Measurements from ENCODE around the gene CDK4. TPM values are rescaled to one million over a fixed set of nuclear protein-coding genes. Genes with fewer than 3 reads are reported as not detected.

The CDK4 gene
- total and polyA plus RNA-seq, 4 donors, result 28.1 to 69.1 (median 38.2) TPM

DNA sequence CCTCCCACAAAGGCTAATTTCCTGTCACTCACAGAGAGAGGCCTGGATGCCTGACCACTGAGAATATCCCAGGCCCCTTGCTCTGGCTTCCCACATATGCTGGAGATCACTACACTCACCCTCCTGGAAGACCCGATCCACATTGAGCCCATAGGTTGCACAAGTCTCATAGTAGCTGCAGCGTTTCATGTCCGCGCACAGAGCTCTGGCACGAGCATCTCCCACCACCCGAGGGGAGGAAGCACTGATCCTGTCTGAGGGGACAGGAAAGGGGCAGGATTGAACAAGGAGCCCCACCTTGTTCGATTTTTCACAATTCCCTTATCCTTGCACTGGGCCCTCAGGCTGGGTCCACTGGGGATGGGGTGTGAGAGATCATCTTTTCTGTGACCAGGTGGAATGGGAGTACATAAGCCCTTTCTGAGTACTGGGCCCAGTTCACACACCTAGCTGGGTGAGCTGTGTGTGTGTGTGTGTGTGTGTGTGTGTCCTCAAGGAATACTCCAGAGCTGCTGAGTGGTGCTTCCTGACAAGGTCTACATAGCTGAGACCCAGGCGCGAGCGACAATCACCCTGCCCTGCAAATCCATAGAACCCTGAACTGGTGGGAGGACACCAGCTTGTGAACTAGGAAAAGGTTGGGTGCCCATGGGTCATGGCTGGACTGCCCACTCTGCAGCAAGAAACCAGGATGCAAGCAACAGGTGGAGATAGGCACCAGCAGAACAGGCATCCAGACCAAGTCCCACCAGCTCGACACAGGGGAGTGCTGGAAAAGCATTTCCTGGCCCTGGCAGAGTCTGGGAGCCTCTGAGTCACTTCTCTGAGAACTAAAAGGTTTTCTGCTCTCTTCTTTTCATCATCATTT is 19.1 kb downstream of the CDK4 start:
- H3K9me3 ChIP-seq (ENCODE audit: control insufficient read depth in 4 of 4, low read length in 3 of 4), result no peaks in the 10 kb centered on the region
- H3K27me3 ChIP-seq (ENCODE audit: control insufficient read depth in 4 of 4, insufficient read depth in 4 of 4, low read length in 3 of 4), result peaks cover 0 to 10% (median 2%) of the 10 kb centered on the region in 4 donors
- WGBS, result 89% methylated on average over 11 of the region's 11 CpGs
- no peak overlapping the region for H3K9ac ChIP-seq (ENCODE audit: low read depth in 1 of 2, low read length in 2 of 2)
- no peak overlapping the region for H3K27ac ChIP-seq (ENCODE audit: low read depth in 1 of 2, low read length in 2 of 2)
- no peaks in the 10 kb centered on the region for H3K36me3 ChIP-seq (ENCODE audit: control insufficient read depth in 4 of 4, insufficient read depth in 3 of 4, low read depth in 1 of 4, low read length in 3 of 4)
- no peak for DNase-seq (ENCODE audit: low spot score)
- TF ChIP-seq RAD21 (IDR thresholded peaks at IDR 0.05) (no peak), CTCF (IDR thresholded peaks at IDR 0.05; ENCODE audit: low read depth, low read length, missing input control) (no peak), REST (IDR thresholded peaks at IDR 0.05) (no peak), GABPA (IDR thresholded peaks at IDR 0.05 in 1 of 2, conservative IDR thresholded peaks at IDR 0.05 in 1 of 2) (no peak), TAF1 (conservative IDR thresholded peaks at IDR 0.05) (no peak), RXRA (IDR thresholded peaks at IDR 0.05) (no peak), EGR1 (IDR thresholded peaks at IDR 0.05; ENCODE audit: low read depth in 2 of 2) (no peak), HNF4A (conservative IDR thresholded peaks at IDR 0.05) (no peak), YY1 (IDR thresholded peaks at IDR 0.05) (no peak), JUND (IDR thresholded peaks at IDR 0.05) (no peak), FOXA1 (IDR thresholded peaks at IDR 0.05) (no peak)
- TF ChIP-seq, protein P1, sequence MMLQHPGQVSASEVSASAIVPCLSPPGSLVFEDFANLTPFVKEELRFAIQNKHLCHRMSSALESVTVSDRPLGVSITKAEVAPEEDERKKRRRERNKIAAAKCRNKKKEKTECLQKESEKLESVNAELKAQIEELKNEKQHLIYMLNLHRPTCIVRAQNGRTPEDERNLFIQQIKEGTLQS (IDR thresholded peaks at IDR 0.05), result no peak
- no peak overlapping the region for H3K4me3 ChIP-seq (ENCODE audit: low read depth in 1 of 3, low read length in 3 of 3)
- peaks cover 3 to 17% (median 14%) of the 10 kb centered on the region in 4 donors for H3K4me1 ChIP-seq (ENCODE audit: control insufficient read depth in 4 of 4, insufficient read depth in 4 of 4, low read length in 3 of 4)

GRCh38 chr12:57732270-57732669 is 19.8 kb downstream of the CDK4 start:
- H3K4me3 ChIP-seq (ENCODE audit: low read depth in 1 of 3, low read length in 3 of 3), result no peak overlapping the region
- DNase-seq (ENCODE audit: low spot score), result no peak
- no peak for TF ChIP-seq HNF4A (conservative IDR thresholded peaks at IDR 0.05)

More at GRCh38 chr12:57732270-57732669, 19.8 kb downstream of the CDK4 start:
- no peaks in the 10 kb centered on the region for H3K36me3 ChIP-seq (ENCODE audit: control insufficient read depth in 4 of 4, insufficient read depth in 3 of 4, low read depth in 1 of 4, low read length in 3 of 4)
- peaks cover 3 to 12% (median 8%) of the 10 kb centered on the region in 4 donors for H3K4me1 ChIP-seq (ENCODE audit: control insufficient read depth in 4 of 4, insufficient read depth in 4 of 4, low read length in 3 of 4)
- no peaks in the 10 kb centered on the region for H3K9me3 ChIP-seq (ENCODE audit: control insufficient read depth in 4 of 4, low read length in 3 of 4)
- 85% methylated on average over 4 of the region's 4 CpGs for WGBS
- no peak overlapping the region for H3K27ac ChIP-seq (ENCODE audit: low read depth in 1 of 2, low read length in 2 of 2)
- H3K9ac ChIP-seq (ENCODE audit: low read depth in 1 of 2, low read length in 2 of 2), result no peak overlapping the region
- peaks cover 0 to 9% (median 2%) of the 10 kb centered on the region in 4 donors for H3K27me3 ChIP-seq (ENCODE audit: control insufficient read depth in 4 of 4, insufficient read depth in 4 of 4, low read length in 3 of 4)
